ENCODE measurements around the gene SLC39A11. TPM values are rescaled to one million over a fixed set of nuclear protein-coding genes. Genes with fewer than 3 reads are reported as not detected.

Gene SLC39A11
- total and polyA plus RNA-seq, 2 of the 13 experiments (the other 11 are each of a cell fraction or from before 2014, with no cell fraction given) = 17.2 to 31.5 TPM

GRCh38 chr17:72654706-72655105, 437.8 kb downstream of the SLC39A11 start (continued):
- TF ChIP-seq ZNF512 (CRISPR knock-in tag; IDR thresholded peaks at IDR 0.05) (no peak), ZNF607 (CRISPR knock-in tag; IDR thresholded peaks at IDR 0.05; ENCODE audit: borderline replicate concordance) (no peak), ZNF280B (CRISPR knock-in tag; IDR thresholded peaks at IDR 0.05; ENCODE audit: borderline replicate concordance) (no peak), ZNF737 (CRISPR knock-in tag; IDR thresholded peaks at IDR 0.05; ENCODE audit: borderline replicate concordance) (no peak), GFI1 (CRISPR knock-in tag; IDR thresholded peaks at IDR 0.05; ENCODE audit: borderline replicate concordance) (no peak), YEATS4 (CRISPR knock-in tag; IDR thresholded peaks at IDR 0.05; ENCODE audit: borderline replicate concordance) (no peak), TGIF2 (CRISPR knock-in tag; IDR thresholded peaks at IDR 0.05) (no peak), CERS6 (CRISPR knock-in tag; IDR thresholded peaks at IDR 0.05) (no peak), XRCC5 (optimal IDR thresholded peaks at IDR 0.05; ENCODE audit: low read length) (peak; percentile 40), MTF2 (CRISPR knock-in tag; IDR thresholded peaks at IDR 0.05; ENCODE audit: borderline replicate concordance) (no peak)
- TF ChIP-seq, protein P1, sequence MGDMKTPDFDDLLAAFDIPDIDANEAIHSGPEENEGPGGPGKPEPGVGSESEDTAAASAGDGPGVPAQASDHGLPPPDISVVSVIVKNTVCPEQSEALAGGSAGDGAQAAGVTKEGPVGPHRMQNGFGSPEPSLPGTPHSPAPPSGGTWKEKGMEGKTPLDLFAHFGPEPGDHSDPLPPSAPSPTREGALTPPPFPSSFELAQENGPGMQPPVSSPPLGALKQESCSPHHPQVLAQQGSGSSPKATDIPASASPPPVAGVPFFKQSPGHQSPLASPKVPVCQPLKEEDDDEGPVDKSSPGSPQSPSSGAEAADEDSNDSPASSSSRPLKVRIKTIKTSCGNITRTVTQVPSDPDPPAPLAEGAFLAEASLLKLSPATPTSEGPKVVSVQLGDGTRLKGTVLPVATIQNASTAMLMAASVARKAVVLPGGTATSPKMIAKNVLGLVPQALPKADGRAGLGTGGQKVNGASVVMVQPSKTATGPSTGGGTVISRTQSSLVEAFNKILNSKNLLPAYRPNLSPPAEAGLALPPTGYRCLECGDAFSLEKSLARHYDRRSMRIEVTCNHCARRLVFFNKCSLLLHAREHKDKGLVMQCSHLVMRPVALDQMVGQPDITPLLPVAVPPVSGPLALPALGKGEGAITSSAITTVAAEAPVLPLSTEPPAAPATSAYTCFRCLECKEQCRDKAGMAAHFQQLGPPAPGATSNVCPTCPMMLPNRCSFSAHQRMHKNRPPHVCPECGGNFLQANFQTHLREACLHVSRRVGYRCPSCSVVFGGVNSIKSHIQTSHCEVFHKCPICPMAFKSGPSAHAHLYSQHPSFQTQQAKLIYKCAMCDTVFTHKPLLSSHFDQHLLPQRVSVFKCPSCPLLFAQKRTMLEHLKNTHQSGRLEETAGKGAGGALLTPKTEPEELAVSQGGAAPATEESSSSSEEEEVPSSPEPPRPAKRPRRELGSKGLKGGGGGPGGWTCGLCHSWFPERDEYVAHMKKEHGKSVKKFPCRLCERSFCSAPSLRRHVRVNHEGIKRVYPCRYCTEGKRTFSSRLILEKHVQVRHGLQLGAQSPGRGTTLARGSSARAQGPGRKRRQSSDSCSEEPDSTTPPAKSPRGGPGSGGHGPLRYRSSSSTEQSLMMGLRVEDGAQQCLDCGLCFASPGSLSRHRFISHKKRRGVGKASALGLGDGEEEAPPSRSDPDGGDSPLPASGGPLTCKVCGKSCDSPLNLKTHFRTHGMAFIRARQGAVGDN (CRISPR knock-in tag; IDR thresholded peaks at IDR 0.05) = peak; percentile 20
- TF ChIP-seq, protein P2, sequence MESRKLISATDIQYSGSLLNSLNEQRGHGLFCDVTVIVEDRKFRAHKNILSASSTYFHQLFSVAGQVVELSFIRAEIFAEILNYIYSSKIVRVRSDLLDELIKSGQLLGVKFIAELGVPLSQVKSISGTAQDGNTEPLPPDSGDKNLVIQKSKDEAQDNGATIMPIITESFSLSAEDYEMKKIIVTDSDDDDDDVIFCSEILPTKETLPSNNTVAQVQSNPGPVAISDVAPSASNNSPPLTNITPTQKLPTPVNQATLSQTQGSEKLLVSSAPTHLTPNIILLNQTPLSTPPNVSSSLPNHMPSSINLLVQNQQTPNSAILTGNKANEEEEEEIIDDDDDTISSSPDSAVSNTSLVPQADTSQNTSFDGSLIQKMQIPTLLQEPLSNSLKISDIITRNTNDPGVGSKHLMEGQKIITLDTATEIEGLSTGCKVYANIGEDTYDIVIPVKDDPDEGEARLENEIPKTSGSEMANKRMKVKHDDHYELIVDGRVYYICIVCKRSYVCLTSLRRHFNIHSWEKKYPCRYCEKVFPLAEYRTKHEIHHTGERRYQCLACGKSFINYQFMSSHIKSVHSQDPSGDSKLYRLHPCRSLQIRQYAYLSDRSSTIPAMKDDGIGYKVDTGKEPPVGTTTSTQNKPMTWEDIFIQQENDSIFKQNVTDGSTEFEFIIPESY (CRISPR knock-in tag; IDR thresholded peaks at IDR 0.05) = peak; percentile 94

Data from HepG2 (cell line).